ENCODE results near the gene FANCG.

Gene FANCG

GRCh38 chr9:35079041-35079425 is 709 bp downstream of the FANCG start:
- Histone ChIP-seq H3K4ac (ENCODE audit: low read depth in 1 of 2, low read length in 2 of 2) (peak overlapping the region in 1 of 2 experiments; percentile 73), H3K79me1 (replicated peaks; ENCODE audit: low read length, poor library complexity, severe bottlenecking) (peaks cover 38% of the 10 kb centered on the region), H3K27ac (ENCODE audit: low read length, poor library complexity, severe bottlenecking) (no peak overlapping the region), H2AFZ (ENCODE audit: low read depth, low read length) (peak overlapping the region; percentile 97), H3K9ac (ENCODE audit: low read length) (peak overlapping the region; percentile 88), H2BK15ac (ENCODE audit: low read depth, poor library complexity, severe bottlenecking) (no peak overlapping the region), H3K4me3 (ENCODE audit: insufficient read depth in 1 of 2, low read depth in 1 of 2, low read length in 2 of 2) (peak overlapping the region; percentile 83 to 91), H4K8ac (ENCODE audit: low read length) (no peak overlapping the region), H2AK5ac (ENCODE audit: low read length, severe bottlenecking) (no peak overlapping the region), H3K4me2 (ENCODE audit: low read length, poor library complexity, severe bottlenecking) (peak overlapping the region; percentile 97), H3K23ac (ENCODE audit: low read length in 2 of 2) (no peak overlapping the region), H2BK5ac (ENCODE audit: low read depth, low read length, poor library complexity, severe bottlenecking) (no peak overlapping the region), H2BK120ac (ENCODE audit: low read depth, low read length) (no peak overlapping the region), H3K27me3 (ENCODE audit: control insufficient read depth in 1 of 2, insufficient read depth in 1 of 2, low read length in 2 of 2) (no peaks in the 10 kb centered on the region), H3K36me3 (ENCODE audit: control insufficient read depth in 1 of 2, insufficient read depth in 2 of 2, low read depth in 1 of 2, low read length in 2 of 2) (peaks cover 24 to 33% of the 10 kb centered on the region in 2 experiments), H3K18ac (ENCODE audit: low read depth in 1 of 2, low read length in 2 of 2) (peak overlapping the region in 1 of 2 experiments; percentile 44), H4K91ac (ENCODE audit: low read length) (no peak overlapping the region), H2BK12ac (ENCODE audit: low read length in 2 of 2) (no peak overlapping the region), H3K9me3 (ENCODE audit: control insufficient read depth, low read length) (no peaks in the 10 kb centered on the region), H3K14ac (ENCODE audit: low read length in 2 of 2) (peak overlapping the region in 1 of 2 experiments; percentile 79), H3K4me1 (ENCODE audit: control insufficient read depth, insufficient read depth, low read depth, low read length) (peaks cover 10% of the 10 kb centered on the region)
- DNase-seq: no peak
- WGBS: 3% methylated on average over 10 of the region's 10 CpGs

- no peak overlapping the region for H3K23ac ChIP-seq (ENCODE audit: low read length in 2 of 2)
These were observed 1.7 kb downstream of the FANCG start for GRCh38 chr9:35078066-35078465.

GRCh38 chr9:35076848-35077247 is 2.9 kb downstream of the FANCG start:
- Histone ChIP-seq H3K27ac (ENCODE audit: low read length, poor library complexity, severe bottlenecking) (no peak overlapping the region), H4K8ac (ENCODE audit: low read length) (no peak overlapping the region), H3K79me1 (replicated peaks; ENCODE audit: low read length, poor library complexity, severe bottlenecking) (peaks cover 44% of the 10 kb centered on the region), H3K27me3 (ENCODE audit: control insufficient read depth in 1 of 2, insufficient read depth in 1 of 2, low read length in 2 of 2) (no peaks in the 10 kb centered on the region), H3K9ac (ENCODE audit: low read length) (no peak overlapping the region), H3K4me3 (ENCODE audit: insufficient read depth in 1 of 2, low read depth in 1 of 2, low read length in 2 of 2) (no peak overlapping the region), H3K9me3 (ENCODE audit: control insufficient read depth, low read length) (no peaks in the 10 kb centered on the region), H2BK120ac (ENCODE audit: low read depth, low read length) (no peak overlapping the region), H2BK15ac (ENCODE audit: low read depth, poor library complexity, severe bottlenecking) (no peak overlapping the region), H2AK5ac (ENCODE audit: low read length, severe bottlenecking) (no peak overlapping the region), H2BK12ac (ENCODE audit: low read length in 2 of 2) (no peak overlapping the region), H3K4me2 (ENCODE audit: low read length, poor library complexity, severe bottlenecking) (no peak overlapping the region), H3K4me1 (ENCODE audit: control insufficient read depth, insufficient read depth, low read depth, low read length) (peaks cover 13% of the 10 kb centered on the region), H3K36me3 (ENCODE audit: control insufficient read depth in 1 of 2, insufficient read depth in 2 of 2, low read depth in 1 of 2, low read length in 2 of 2) (peaks cover 30 to 40% of the 10 kb centered on the region in 2 experiments), H3K18ac (ENCODE audit: low read depth in 1 of 2, low read length in 2 of 2) (no peak overlapping the region), H4K91ac (ENCODE audit: low read length) (no peak overlapping the region), H3K14ac (ENCODE audit: low read length in 2 of 2) (no peak overlapping the region), H3K4ac (ENCODE audit: low read depth in 1 of 2, low read length in 2 of 2) (no peak overlapping the region), H2AFZ (ENCODE audit: low read depth, low read length) (no peak overlapping the region), H3K23ac (ENCODE audit: low read length in 2 of 2) (no peak overlapping the region), H2BK5ac (ENCODE audit: low read depth, low read length, poor library complexity, severe bottlenecking) (no peak overlapping the region)
- DNase-seq: no peak
- 93% methylated on average over 4 of the region's 4 CpGs for WGBS

More at GRCh38 chr9:35078066-35078465, 1.7 kb downstream of the FANCG start:
- peak overlapping the region; percentile 88 for H3K9ac ChIP-seq (ENCODE audit: low read length)
- no peak overlapping the region for H2AK5ac ChIP-seq (ENCODE audit: low read length, severe bottlenecking)
- peaks cover 10% of the 10 kb centered on the region for H3K4me1 ChIP-seq (ENCODE audit: control insufficient read depth, insufficient read depth, low read depth, low read length)
- H3K9me3 ChIP-seq (ENCODE audit: control insufficient read depth, low read length): no peaks in the 10 kb centered on the region
- H2BK15ac ChIP-seq (ENCODE audit: low read depth, poor library complexity, severe bottlenecking): no peak overlapping the region
- WGBS: 76% methylated on average over 4 of the region's 4 CpGs
- H2BK5ac ChIP-seq (ENCODE audit: low read depth, low read length, poor library complexity, severe bottlenecking): no peak overlapping the region
- H3K4me2 ChIP-seq (ENCODE audit: low read length, poor library complexity, severe bottlenecking): no peak overlapping the region
- DNase-seq: no peak
- peak overlapping the region in 1 of 2 experiments; percentile 91 for H3K4me3 ChIP-seq (ENCODE audit: insufficient read depth in 1 of 2, low read depth in 1 of 2, low read length in 2 of 2)
- H2AFZ ChIP-seq (ENCODE audit: low read depth, low read length): no peak overlapping the region
- H3K14ac ChIP-seq (ENCODE audit: low read length in 2 of 2): no peak overlapping the region
- no peak overlapping the region for H2BK120ac ChIP-seq (ENCODE audit: low read depth, low read length)
- no peak overlapping the region for H4K91ac ChIP-seq (ENCODE audit: low read length)
- H3K79me1 ChIP-seq (replicated peaks; ENCODE audit: low read length, poor library complexity, severe bottlenecking): peaks cover 44% of the 10 kb centered on the region
- H2BK12ac ChIP-seq (ENCODE audit: low read length in 2 of 2): no peak overlapping the region
- no peak overlapping the region for H3K27ac ChIP-seq (ENCODE audit: low read length, poor library complexity, severe bottlenecking)
- no peak overlapping the region for H3K18ac ChIP-seq (ENCODE audit: low read depth in 1 of 2, low read length in 2 of 2)
- no peak overlapping the region for H4K8ac ChIP-seq (ENCODE audit: low read length)
- no peaks in the 10 kb centered on the region for H3K27me3 ChIP-seq (ENCODE audit: control insufficient read depth in 1 of 2, insufficient read depth in 1 of 2, low read length in 2 of 2)
- H3K36me3 ChIP-seq (ENCODE audit: control insufficient read depth in 1 of 2, insufficient read depth in 2 of 2, low read depth in 1 of 2, low read length in 2 of 2): peaks cover 27 to 40% of the 10 kb centered on the region in 2 experiments
- H3K4ac ChIP-seq (ENCODE audit: low read depth in 1 of 2, low read length in 2 of 2): no peak overlapping the region

- Histone ChIP-seq H4K91ac (ENCODE audit: low read length) (no peak overlapping the region), H3K36me3 (ENCODE audit: control insufficient read depth in 1 of 2, insufficient read depth in 2 of 2, low read depth in 1 of 2, low read length in 2 of 2) (peaks cover 31 to 40% of the 10 kb centered on the region in 2 experiments), H3K18ac (ENCODE audit: low read depth in 1 of 2, low read length in 2 of 2) (no peak overlapping the region), H3K27ac (ENCODE audit: low read length, poor library complexity, severe bottlenecking) (no peak overlapping the region), H3K4me2 (ENCODE audit: low read length, poor library complexity, severe bottlenecking) (no peak overlapping the region), H3K4me3 (ENCODE audit: insufficient read depth in 1 of 2, low read depth in 1 of 2, low read length in 2 of 2) (no peak overlapping the region), H3K9me3 (ENCODE audit: control insufficient read depth, low read length) (no peaks in the 10 kb centered on the region), H3K4me1 (ENCODE audit: control insufficient read depth, insufficient read depth, low read depth, low read length) (peaks cover 15% of the 10 kb centered on the region), H2AK5ac (ENCODE audit: low read length, severe bottlenecking) (no peak overlapping the region), H4K8ac (ENCODE audit: low read length) (no peak overlapping the region), H2BK5ac (ENCODE audit: low read depth, low read length, poor library complexity, severe bottlenecking) (no peak overlapping the region), H2BK12ac (ENCODE audit: low read length in 2 of 2) (no peak overlapping the region), H2AFZ (ENCODE audit: low read depth, low read length) (no peak overlapping the region), H3K14ac (ENCODE audit: low read length in 2 of 2) (no peak overlapping the region), H3K9ac (ENCODE audit: low read length) (no peak overlapping the region), H2BK15ac (ENCODE audit: low read depth, poor library complexity, severe bottlenecking) (no peak overlapping the region), H2BK120ac (ENCODE audit: low read depth, low read length) (no peak overlapping the region), H3K4ac (ENCODE audit: low read depth in 1 of 2, low read length in 2 of 2) (no peak overlapping the region), H3K23ac (ENCODE audit: low read length in 2 of 2) (no peak overlapping the region), H3K79me1 (replicated peaks; ENCODE audit: low read length, poor library complexity, severe bottlenecking) (peaks cover 44% of the 10 kb centered on the region), H3K27me3 (ENCODE audit: control insufficient read depth in 1 of 2, insufficient read depth in 1 of 2, low read length in 2 of 2) (no peaks in the 10 kb centered on the region)
- WGBS: 98% methylated on average over 4 of the region's 4 CpGs
- no peak for DNase-seq
These were observed 4.4 kb downstream of the FANCG start for GRCh38 chr9:35075358-35075757.

All from mesenchymal stem cell (in vitro differentiated cells and primary cell).